GM12878 (cell line): ENCODE measurements around the gene EML1. TPM values are rescaled to one million over a fixed set of nuclear protein-coding genes. Genes with fewer than 3 reads are reported as not detected.

ENCODE experiments used
- ATAC-seq: fragments of 200-7000 bp; cut with Tn5 transposase; 3 replicates; pipeline ENCODE4 v1.9.1; 2020; ENCODE audit warnings: mild to moderate bottlenecking, moderate library complexity
- BruUV-seq: library from RNA; stranded (reverse); fragments of 400-500 nt; replicated peaks from 2 replicates; lab custom pipeline; 2021; lab: Mats Ljungman, UMichigan
- CTCF ChIA-PET: fragments of 300-600 bp; sonication (Branson Sonifier 250); formaldehyde crosslinking; extraction: SDS; loops from one replicate; lab custom pipeline; 2021; ENCODE audit warnings: inconsistent platforms; lab: Yijun Ruan, JAX
- POLR2A ChIA-PET: fragments of 350-600 bp; formaldehyde crosslinking; extraction: SDS; loops from one replicate; lab custom pipeline; 2021; ENCODE audit warnings: inconsistent platforms; lab: Charles Lee
- RAD21 ChIA-PET: fragments of 300-600 bp; sonication (Branson Sonifier 250); formaldehyde crosslinking; loops from one replicate; lab custom pipeline; 2023; ENCODE audit warnings: antibody characterized with exemption; ENCODE audit not compliant: unreplicated experiment; lab: Charles Lee
- SMC1A ChIA-PET: fragments of 300-600 bp; sonication (Branson Sonifier 250); formaldehyde crosslinking; loops from one replicate; lab custom pipeline; 2023; ENCODE audit not compliant: unreplicated experiment, uncharacterized antibody; lab: Charles Lee
- DNase-seq: peaks from one replicate; pipeline ENCODE4 v3.0.0-alpha.2; 2011; ENCODE audit warnings: low read depth, low spot score
- FAIRE-seq: peaks from 3 replicates; lab custom pipeline; 2011; peaks lifted over from hg19 to GRCh38; lab: Jason Lieb, UNC
- H2AFZ ChIP-seq: 2 replicates; pipeline ENCODE4 v1.6.0; 2011; ENCODE audit warnings: low read depth, low read length, control low read depth; ENCODE audit not compliant: control insufficient read depth
- H3K27ac ChIP-seq: 2 replicates; pipeline ENCODE4 v1.5.1; 2011; ENCODE audit warnings: control low read depth; ENCODE audit not compliant: control insufficient read depth, insufficient read depth
- H3K27me3 ChIP-seq, 2 experiments: replicated peaks in 1 of 2; 2 replicates each; pipeline versions ENCODE4 v1.6.0 to v1.6.1; 2011; ENCODE audit warnings: low read length in 1 of 2; ENCODE audit not compliant: control insufficient read depth in 2 of 2, insufficient read depth in 2 of 2
- H3K36me3 ChIP-seq, 2 experiments: 2 replicates each; pipeline ENCODE4 v1.5.1; 2011; ENCODE audit warnings: low read length in 1 of 2; ENCODE audit not compliant: control insufficient read depth in 2 of 2, insufficient read depth in 2 of 2
- H3K4me1 ChIP-seq: 2 replicates; pipeline ENCODE4 v1.6.1; 2011; ENCODE audit warnings: mild to moderate bottlenecking, low read length, moderate library complexity, mixed read lengths; ENCODE audit not compliant: control insufficient read depth, insufficient read depth
- H3K4me2 ChIP-seq: 2 replicates; pipeline ENCODE4 v1.6.0; 2011; ENCODE audit warnings: control low read depth; ENCODE audit not compliant: control insufficient read depth, insufficient read depth
- H3K4me3 ChIP-seq: fragments of 200-600 bp; sonication (generic); 2 replicates; pipeline ENCODE4 v1.5.1; 2016
- H3K79me2 ChIP-seq: 2 replicates; pipeline ENCODE4 v1.6.0; 2011; ENCODE audit warnings: low read length; ENCODE audit not compliant: control insufficient read depth, insufficient read depth
- H3K9ac ChIP-seq: 2 replicates; pipeline ENCODE4 v1.8.0; 2011; ENCODE audit warnings: low read length, control low read depth, mixed read lengths; ENCODE audit not compliant: control insufficient read depth, insufficient read depth
- H3K9me3 ChIP-seq: replicated peaks from 3 replicates; pipeline ENCODE4 v1.5.1; 2011; ENCODE audit warnings: mild to moderate bottlenecking, low read length; ENCODE audit not compliant: control insufficient read depth, insufficient read depth
- H4K20me1 ChIP-seq: 2 replicates; pipeline ENCODE4 v1.6.0; 2011; ENCODE audit not compliant: control insufficient read depth, insufficient read depth
- BHLHE40 ChIP-seq, 2 experiments: fragments of 450-650 bp in 1 of 2; IDR thresholded peaks; 2 replicates each; pipeline ENCODE4 v1.6.1; 2011 to 2017; ENCODE audit warnings: low read depth in 2 of 2, borderline replicate concordance in 1 of 2, improper control_type of control experiment in 1 of 2, low read length in 1 of 2, mild to moderate bottlenecking in 1 of 2
- ZBTB33 ChIP-seq: fragments of 450-650 bp; IDR thresholded peaks from 2 replicates; pipeline ENCODE4 v1.6.1; 2017; ENCODE audit warnings: mild to moderate bottlenecking
- ZNF592 ChIP-seq: fragments of 450-650 bp; IDR thresholded peaks from 2 replicates; pipeline ENCODE4 v1.6.1; 2017; ENCODE audit warnings: mild to moderate bottlenecking, moderate library complexity
- WGBS: methylation state at CpG from one replicate; pipeline ENCODE4 v1.1.6; 2016; ENCODE audit warnings: low lambda C conversion rate; ENCODE audit not compliant: insufficient replicate concordance, insufficient coverage; ENCODE audit errors: missing lambda C conversion rate; 5-methylcytosine and 5-hydroxymethylcytosine counted together
- in situ Hi-C: fragments of 300-500 bp; cut with MboI; formaldehyde crosslinking; loops from 9 replicates; pipeline ENCODE4 v1.14.3; 2018; ENCODE audit warnings: mixed read lengths
- intact Hi-C: fragments of 100-400 bp; cut with micrococcal nuclease; formaldehyde crosslinking; loops from one replicate; pipeline ENCODE4 v1.14.2; 2022; ENCODE audit not compliant: unreplicated experiment
- polyA plus RNA-seq, 11 experiments: library from polyadenylated mRNA; depleted of rRNA in 4 of 11; unstranded in 6 of 11; stranded (reverse) in 5 of 11; fragments of >200 nt; fragmentation: Nextera tagmentation in 4 of 11; fragmentation: Illumina TruSeq in 1 of 11; extraction: Ambion mirVana in 4 of 11; extraction: Trizol in 1 of 11; gene quantifications; 1 replicate in 1 of 11; 2 replicates in 10 of 11; pipeline versions ENCODE4 v1.2.1 to v1.2.3, GENCODE V29; 2011 to 2016; ENCODE audit warnings: inconsistent platforms in 2 of 11, missing spikeins in 2 of 11, low read depth in 1 of 11
- total RNA-seq, 4 experiments: library from RNA; depleted of rRNA in 3 of 4; stranded (reverse); fragments of >200 nt in 3 of 4; fragmentation: Illumina TruSeq in 1 of 4; extraction: Trizol in 1 of 4; gene quantifications; 2 replicates each; pipeline versions ENCODE4 v1.2.1 to v1.2.3, GENCODE V29; 2013 to 2021
- TF ChIP-seq, protein P1 (sequence below): IDR thresholded peaks from 2 replicates; pipeline ENCODE4 v1.6.1; 2012; ENCODE audit warnings: mild to moderate bottlenecking, low read depth, low read length
- TF ChIP-seq, protein P2 (sequence below): fragments of 450-650 bp; IDR thresholded peaks from 2 replicates; pipeline ENCODE4 v1.6.1; 2018; ENCODE audit warnings: borderline replicate concordance, mild to moderate bottlenecking; ENCODE audit not compliant: partially characterized antibody
- TF ChIP-seq, protein P3 (sequence below): IDR thresholded peaks from 2 replicates; pipeline ENCODE4 v1.6.1; 2012; ENCODE audit warnings: low read length, inconsistent platforms

The EML1 gene
- total and polyA plus RNA-seq, 10 of the 15 experiments (the other 5 are each of a cell fraction or from before 2014, with no cell fraction given), result 0.05 to 3.4 (median 0.11) TPM; not detected in 3

DNA sequence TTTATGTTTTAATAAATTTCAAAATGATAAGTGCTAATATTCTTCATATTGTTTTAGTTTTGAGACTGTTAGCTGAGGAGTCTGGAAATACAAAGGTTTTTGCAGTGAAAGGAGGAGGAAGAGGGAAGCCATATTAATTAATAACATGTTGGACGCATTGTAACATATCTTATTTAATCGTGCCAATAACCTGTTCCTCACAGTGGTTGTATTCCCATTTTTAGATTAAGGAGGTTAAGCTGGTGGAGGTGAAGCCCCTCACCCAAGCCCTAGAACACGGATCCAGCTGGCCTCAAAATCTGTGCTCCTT lies 92.4 kb downstream of the EML1 start:
- no peak overlapping the region for H3K4me2 ChIP-seq
- H3K9ac ChIP-seq, result no peak overlapping the region
- RAD21 ChIA-PET, result interaction anchor here (1.0 kb wide), 1 partner anchor 233 kb away, joined by 3 read pairs; no protein-coding TSS in a partner anchor
- H3K27ac ChIP-seq, result no peak overlapping the region
- no peaks in the 10 kb centered on the region for H3K36me3 ChIP-seq
- POLR2A ChIA-PET, result interaction anchor here (0.5 kb wide), 1 partner anchor 11 kb away, joined by 3 read pairs; no protein-coding TSS in a partner anchor
- H4K20me1 ChIP-seq, result no peaks in the 10 kb centered on the region
- intact Hi-C loops (loop anchor here (1.0 kb wide), 3 partner anchors 155 to 367 kb away; no protein-coding TSS in a partner anchor), in situ Hi-C loops (no loop called here)
- no TSS peak for BruUV-seq
- FAIRE-seq (no peak), DNase-seq (no peak), ATAC-seq (no peak)
- H3K4me3 ChIP-seq, result no peak overlapping the region
- no peaks in the 10 kb centered on the region for H3K4me1 ChIP-seq
- WGBS, result 31% methylated on average over 3 of the region's 3 CpGs
- no peaks in the 10 kb centered on the region for H3K9me3 ChIP-seq
- H2AFZ ChIP-seq, result no peak overlapping the region
- no peaks in the 10 kb centered on the region; a peak in 2 of 4 replicates for H3K27me3 ChIP-seq
- H3K79me2 ChIP-seq, result no peaks in the 10 kb centered on the region
- SMC1A ChIA-PET, result interaction anchor here (0.7 to 2.2 kb wide), 4 partner anchors 11 to 204 kb away, joined by 3 to 6 read pairs (median 4); no protein-coding TSS in a partner anchor
- CTCF ChIA-PET, result interaction anchor here (0.7 to 5.8 kb wide), 15 partner anchors 9 to 280 kb away, joined by 3 to 30 read pairs (median 5); partner anchors contain the start of gene CYP46A1
- TF ChIP-seq ZBTB33, result no peak
- TF ChIP-seq BHLHE40 (IDR thresholded peaks at IDR 0.05; ENCODE audit: borderline replicate concordance in 1 of 2, low read depth in 2 of 2, low read length in 1 of 2), result no peak
- no peak for TF ChIP-seq ZNF592
- TF ChIP-seq, protein P1, sequence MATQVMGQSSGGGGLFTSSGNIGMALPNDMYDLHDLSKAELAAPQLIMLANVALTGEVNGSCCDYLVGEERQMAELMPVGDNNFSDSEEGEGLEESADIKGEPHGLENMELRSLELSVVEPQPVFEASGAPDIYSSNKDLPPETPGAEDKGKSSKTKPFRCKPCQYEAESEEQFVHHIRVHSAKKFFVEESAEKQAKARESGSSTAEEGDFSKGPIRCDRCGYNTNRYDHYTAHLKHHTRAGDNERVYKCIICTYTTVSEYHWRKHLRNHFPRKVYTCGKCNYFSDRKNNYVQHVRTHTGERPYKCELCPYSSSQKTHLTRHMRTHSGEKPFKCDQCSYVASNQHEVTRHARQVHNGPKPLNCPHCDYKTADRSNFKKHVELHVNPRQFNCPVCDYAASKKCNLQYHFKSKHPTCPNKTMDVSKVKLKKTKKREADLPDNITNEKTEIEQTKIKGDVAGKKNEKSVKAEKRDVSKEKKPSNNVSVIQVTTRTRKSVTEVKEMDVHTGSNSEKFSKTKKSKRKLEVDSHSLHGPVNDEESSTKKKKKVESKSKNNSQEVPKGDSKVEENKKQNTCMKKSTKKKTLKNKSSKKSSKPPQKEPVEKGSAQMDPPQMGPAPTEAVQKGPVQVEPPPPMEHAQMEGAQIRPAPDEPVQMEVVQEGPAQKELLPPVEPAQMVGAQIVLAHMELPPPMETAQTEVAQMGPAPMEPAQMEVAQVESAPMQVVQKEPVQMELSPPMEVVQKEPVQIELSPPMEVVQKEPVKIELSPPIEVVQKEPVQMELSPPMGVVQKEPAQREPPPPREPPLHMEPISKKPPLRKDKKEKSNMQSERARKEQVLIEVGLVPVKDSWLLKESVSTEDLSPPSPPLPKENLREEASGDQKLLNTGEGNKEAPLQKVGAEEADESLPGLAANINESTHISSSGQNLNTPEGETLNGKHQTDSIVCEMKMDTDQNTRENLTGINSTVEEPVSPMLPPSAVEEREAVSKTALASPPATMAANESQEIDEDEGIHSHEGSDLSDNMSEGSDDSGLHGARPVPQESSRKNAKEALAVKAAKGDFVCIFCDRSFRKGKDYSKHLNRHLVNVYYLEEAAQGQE, result no peak
- TF ChIP-seq, protein P2, sequence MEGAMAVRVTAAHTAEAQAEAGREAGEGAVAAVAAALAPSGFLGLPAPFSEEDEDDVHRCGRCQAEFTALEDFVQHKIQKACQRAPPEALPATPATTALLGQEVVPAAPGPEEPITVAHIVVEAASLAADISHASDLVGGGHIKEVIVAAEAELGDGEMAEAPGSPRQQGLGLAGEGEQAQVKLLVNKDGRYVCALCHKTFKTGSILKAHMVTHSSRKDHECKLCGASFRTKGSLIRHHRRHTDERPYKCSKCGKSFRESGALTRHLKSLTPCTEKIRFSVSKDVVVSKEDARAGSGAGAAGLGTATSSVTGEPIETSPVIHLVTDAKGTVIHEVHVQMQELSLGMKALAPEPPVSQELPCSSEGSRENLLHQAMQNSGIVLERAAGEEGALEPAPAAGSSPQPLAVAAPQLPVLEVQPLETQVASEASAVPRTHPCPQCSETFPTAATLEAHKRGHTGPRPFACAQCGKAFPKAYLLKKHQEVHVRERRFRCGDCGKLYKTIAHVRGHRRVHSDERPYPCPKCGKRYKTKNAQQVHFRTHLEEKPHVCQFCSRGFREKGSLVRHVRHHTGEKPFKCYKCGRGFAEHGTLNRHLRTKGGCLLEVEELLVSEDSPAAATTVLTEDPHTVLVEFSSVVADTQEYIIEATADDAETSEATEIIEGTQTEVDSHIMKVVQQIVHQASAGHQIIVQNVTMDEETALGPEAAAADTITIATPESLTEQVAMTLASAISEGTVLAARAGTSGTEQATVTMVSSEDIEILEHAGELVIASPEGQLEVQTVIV, result no peak
- TF ChIP-seq, protein P3, sequence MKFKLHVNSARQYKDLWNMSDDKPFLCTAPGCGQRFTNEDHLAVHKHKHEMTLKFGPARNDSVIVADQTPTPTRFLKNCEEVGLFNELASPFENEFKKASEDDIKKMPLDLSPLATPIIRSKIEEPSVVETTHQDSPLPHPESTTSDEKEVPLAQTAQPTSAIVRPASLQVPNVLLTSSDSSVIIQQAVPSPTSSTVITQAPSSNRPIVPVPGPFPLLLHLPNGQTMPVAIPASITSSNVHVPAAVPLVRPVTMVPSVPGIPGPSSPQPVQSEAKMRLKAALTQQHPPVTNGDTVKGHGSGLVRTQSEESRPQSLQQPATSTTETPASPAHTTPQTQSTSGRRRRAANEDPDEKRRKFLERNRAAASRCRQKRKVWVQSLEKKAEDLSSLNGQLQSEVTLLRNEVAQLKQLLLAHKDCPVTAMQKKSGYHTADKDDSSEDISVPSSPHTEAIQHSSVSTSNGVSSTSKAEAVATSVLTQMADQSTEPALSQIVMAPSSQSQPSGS, result no peak
